SW 1271 (cell line): Measurements from ENCODE around the gene GALNT12.

ENCODE experiments used
- DNase-seq, 2 experiments: peaks; one replicate each; lab custom pipeline; 2025; lab: John Stamatoyannopoulos, UW

The GALNT12 gene

GRCh38 chr9:98801969-98802371, 5.5 kb upstream of the GALNT12 start:
- no peak for DNase-seq

DNA sequence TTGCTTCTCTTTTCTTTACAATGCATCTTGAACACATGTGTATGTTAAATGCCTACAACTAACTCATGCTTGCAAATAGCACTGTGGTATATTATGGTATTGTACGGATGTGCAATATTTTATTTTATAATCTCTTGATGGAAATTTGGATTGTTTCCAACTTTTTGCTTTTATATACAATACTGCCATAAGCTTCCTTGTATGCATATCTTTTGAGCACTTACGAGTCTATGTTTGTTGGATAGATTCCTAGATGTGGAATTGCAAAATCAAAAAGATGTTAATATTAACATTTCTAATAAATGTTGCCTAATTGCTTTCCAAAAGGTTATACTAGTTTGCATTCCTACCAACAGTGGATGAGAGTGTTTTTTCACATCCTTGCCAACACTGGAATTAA, 3.4 kb upstream of the GALNT12 start:
- DNase-seq = no peak

DNA sequence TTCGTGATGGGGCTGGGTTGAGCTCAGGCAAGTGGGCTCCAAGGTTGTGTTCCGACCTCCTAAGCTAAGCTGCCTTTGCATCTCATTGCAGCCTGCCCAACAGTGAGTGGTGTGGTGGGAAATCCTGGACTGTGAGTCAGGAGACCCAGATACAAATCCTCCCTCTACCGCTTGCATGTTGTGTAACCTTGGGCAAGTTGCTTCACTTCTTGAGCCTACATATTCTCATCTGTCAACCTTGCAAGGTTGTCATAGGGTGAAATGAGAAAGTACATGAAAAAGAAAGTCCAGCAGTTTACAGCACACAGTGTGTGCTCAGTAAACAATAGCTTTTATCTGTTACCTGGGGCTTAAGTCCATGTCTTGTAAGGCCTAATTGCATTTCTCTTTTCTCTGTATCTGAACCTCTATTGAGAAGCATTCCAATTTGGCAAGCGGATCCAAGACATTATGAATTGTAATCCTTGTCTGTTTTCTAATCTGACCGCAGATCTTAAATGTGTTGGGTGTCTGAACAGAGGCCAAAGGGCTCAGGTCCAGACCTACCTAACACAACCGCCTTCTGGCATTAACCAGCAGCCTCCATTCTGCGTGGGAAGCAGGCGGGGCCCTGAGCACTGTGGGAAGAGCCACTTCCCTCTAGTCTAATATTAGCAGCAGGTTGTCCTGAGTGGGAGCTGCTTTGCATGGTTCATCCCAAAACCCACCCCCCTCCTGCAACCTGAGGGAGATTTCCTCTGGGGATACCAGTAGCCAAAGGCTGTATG, 1.8 kb upstream of the GALNT12 start:
- DNase-seq = no peak

DNA sequence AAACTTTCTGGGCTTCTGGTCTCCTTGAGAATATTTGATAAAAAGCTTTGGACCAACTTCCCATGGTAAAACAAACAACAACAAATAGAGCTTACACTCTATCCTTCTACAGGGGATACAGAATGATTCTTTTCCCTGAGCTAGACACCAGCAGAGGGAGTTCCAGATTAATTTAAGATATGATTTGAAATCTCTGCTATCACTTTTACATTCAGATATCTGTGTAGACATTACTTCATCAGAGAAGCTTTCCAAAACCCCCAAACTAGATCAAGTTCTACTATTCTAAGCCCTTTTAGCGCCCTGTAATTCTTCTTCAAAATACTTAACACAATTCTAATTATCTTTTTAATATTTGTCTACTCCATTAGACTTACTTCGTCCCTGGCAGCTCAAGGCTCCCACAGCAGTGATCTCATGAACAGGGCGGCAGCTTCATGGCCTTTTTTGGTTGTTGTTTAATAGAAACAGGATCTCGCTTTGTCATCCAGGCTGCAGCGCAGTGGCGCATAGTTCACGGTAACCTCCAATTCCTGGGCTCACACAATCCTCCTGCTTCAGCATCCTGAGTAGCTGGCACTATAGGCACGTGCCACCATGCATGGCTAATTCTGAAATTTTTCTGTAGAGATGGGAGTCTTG, 955 bp upstream of the GALNT12 start:
- peak in 1 of 2 experiments; percentile 9 for DNase-seq

- DNase-seq = no peak
Observed at GRCh38 chr9:98807814-98808195, 335 bp downstream of the GALNT12 start.

DNA sequence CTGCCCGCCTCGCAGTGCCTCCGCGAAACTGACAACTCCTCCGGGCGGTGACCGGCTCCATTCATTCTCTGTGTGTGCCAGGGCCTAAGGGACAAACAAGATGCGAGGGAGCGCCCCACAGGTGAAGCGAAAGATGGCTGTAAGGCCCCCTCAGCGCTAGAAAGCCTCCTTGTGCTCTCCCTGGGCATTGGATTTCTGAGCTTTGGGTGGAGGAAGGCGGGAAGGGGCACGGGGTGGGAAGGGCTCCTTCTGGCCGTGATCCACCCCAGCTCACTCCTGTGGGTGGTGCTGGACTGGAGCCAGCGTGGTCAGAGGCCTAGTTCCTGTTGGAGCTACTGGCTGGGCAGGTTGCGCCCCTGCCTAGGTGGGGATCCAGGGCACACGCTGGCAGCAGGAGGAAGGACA, 943 bp downstream of the GALNT12 start:
- DNase-seq = no peak

DNA sequence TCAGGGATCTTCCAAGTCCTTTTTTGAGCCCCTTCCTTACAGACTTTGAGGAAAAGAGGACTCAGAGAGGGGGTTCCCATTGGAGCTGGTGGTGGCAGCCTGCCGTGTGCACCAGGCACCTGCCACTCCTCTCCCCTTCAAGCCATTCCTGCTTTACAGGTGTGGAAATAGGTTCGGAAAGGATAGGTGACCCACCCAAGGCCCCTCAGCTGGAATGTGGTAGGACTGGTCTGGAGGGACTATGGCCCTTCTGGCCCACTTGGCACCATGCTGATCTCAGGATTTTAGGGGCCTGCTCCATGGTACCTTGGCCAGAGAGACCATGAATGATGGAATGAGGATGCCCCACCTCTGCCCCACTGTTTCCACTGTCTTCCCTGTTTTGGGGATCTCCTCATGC, 1.4 kb downstream of the GALNT12 start:
- no peak for DNase-seq

- no peak for DNase-seq
Observed at GRCh38 chr9:98809311-98810101, 2.0 kb downstream of the GALNT12 start.

DNA sequence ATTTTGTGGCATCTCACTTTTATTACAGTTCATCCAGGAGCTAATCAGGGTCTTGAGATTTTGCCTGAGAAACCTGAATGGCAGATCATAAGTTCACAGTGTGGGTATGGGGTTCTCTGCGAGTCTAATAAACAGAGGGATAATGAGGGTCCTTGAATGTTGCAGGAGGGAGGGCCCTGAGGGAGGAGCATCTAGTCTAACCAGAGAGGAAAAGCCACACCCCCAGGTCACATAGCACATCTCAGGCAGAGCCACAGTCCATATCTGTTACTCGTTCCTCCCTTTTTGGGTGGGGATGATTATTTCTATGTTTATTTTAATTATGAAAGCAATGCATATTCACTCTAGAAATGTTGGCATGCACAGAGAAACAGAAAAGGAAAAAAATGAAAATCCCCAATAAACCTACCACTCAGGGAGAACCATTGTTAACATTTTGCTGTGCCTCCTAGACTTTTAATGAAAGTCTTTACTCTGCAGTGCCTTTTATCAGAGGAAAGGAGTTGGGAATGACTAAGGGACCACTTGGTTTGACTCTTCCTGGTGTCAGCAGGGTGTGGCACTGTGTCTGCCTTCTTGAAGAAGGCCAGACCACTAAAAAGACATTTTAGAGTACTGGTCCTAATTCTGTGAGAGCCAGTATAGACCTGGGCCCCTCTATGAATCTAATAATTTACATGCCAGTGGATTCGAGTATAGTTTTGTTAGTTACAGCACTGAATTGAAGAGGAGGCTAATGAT, 2.8 kb downstream of the GALNT12 start:
- no peak for DNase-seq

DNA sequence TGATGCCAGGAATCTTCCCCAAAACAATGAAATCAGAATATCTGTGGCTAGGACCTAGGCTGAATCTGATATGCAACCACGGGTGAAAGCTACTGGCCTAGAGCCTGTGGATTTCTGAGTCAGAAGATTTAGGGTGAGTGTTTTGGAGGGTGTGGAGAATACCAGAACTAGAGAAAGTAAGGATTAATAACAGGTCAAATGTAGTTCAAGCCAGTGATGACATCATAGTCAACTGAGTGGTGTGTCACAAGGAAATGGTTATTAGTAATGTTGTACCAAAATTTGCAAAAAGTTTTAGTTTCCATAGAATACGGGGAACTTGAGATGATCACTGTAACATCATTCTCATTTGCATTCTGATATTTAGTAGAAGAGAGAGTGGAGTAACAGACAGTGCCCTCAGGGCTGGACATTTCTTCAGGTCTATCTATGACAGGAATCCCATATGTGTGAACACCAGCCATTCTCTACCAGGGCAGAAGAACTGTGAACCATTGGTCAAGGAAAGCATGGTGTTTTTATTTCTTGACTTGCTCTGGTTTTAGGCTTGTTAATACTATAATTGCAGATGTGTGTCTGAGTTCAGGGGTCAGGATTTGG, 3.7 kb downstream of the GALNT12 start:
- no peak for DNase-seq

GRCh38 chr9:98815391-98815951, 8.0 kb downstream of the GALNT12 start:
- DNase-seq = no peak

- DNase-seq = no peak
Observed at GRCh38 chr9:98818764-98819163, 11.3 kb downstream of the GALNT12 start.

DNA sequence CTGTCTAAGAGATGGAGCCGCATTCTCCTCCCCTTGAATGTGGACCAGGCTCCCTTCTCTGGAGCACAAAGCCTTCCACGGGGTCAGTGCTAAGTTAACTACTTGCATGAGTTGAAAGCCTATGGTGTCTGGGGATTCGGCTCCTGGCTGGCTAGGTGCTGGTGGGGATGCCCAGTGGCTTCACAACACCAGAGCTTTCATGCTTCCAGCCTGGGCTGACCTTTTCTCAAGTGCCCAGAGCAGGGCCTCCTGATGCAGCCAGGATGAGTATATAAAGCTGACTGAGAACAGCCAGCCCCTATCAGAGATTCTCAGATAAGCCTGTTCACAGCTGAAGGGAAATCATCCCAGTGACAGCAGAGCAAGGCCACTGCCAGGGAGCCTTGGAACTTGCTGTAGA, 11.8 kb downstream of the GALNT12 start:
- DNase-seq = no peak

GRCh38 chr9:98821831-98822230, 14.4 kb downstream of the GALNT12 start:
- DNase-seq = no peak

DNA sequence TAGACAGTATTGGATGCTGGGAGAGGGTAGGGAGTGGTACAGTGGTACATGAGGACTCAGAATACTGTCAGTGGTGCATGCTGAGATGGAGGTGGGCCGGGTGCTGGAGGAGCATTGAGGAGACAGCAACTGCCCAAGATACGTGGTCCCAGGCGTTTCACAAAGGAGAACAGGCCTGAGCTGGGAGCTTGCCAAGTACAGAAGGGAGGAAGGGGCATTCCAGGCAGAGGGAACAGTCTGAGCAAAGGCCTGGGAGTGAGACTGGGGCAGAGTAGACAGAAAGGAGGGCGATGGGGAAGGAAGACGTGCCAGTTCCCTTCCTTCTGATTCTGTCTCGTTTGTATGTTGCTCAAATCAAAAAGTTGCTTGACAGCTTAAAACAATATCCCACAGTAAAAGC, 15.2 kb downstream of the GALNT12 start:
- DNase-seq = no peak

GRCh38 chr9:98823666-98824334, 16.3 kb downstream of the GALNT12 start:
- DNase-seq = no peak

GRCh38 chr9:98825414-98825813, 17.9 kb downstream of the GALNT12 start:
- DNase-seq = no peak

- no peak for DNase-seq
Observed at GRCh38 chr9:98826716-98827115, 19.2 kb downstream of the GALNT12 start.

GRCh38 chr9:98829766-98830165, 22.3 kb downstream of the GALNT12 start:
- DNase-seq = no peak

- DNase-seq = no peak
Observed at GRCh38 chr9:98830554-98830953, 23.1 kb downstream of the GALNT12 start.

GRCh38 chr9:98831696-98832095, 24.2 kb downstream of the GALNT12 start:
- no peak for DNase-seq
